ENCODE results near the gene TNS3. TPM values are rescaled to one million over a fixed set of nuclear protein-coding genes. Genes with fewer than 3 reads are reported as not detected.

The TNS3 gene
- total RNA-seq, 1 donor from 2014 or later, result 92.9 TPM

DNA sequence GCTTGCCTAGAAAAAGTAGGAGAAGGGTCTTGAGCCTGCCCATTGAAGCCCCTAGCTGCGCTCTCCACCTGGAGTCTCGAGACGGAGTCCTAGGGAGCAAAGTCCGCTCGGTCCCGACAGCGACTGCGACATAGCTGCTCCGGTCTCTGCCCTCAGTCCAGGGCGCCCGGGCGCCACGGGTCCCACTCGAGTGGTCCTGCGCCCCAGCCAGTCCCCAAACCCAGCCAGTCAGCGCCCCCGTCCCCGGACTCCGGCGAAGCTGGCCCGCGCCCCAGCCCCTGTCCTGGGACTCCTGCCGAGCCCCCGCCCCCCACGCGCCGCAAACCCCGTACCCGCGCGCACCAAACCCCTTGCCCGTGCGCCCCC lies 490 bp downstream of the TNS3 start:
- TF ChIP-seq, protein P1, sequence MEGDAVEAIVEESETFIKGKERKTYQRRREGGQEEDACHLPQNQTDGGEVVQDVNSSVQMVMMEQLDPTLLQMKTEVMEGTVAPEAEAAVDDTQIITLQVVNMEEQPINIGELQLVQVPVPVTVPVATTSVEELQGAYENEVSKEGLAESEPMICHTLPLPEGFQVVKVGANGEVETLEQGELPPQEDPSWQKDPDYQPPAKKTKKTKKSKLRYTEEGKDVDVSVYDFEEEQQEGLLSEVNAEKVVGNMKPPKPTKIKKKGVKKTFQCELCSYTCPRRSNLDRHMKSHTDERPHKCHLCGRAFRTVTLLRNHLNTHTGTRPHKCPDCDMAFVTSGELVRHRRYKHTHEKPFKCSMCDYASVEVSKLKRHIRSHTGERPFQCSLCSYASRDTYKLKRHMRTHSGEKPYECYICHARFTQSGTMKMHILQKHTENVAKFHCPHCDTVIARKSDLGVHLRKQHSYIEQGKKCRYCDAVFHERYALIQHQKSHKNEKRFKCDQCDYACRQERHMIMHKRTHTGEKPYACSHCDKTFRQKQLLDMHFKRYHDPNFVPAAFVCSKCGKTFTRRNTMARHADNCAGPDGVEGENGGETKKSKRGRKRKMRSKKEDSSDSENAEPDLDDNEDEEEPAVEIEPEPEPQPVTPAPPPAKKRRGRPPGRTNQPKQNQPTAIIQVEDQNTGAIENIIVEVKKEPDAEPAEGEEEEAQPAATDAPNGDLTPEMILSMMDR (IDR thresholded peaks at IDR 0.05; ENCODE audit: insufficient read depth, low read depth, low read length), result no peak
- no peak for TF ChIP-seq EZH2 (IDR thresholded peaks at IDR 0.05; ENCODE audit: insufficient read depth, low read length)
- H3K79me2 ChIP-seq (ENCODE audit: insufficient read depth, low read length), result peaks cover 46% of the 10 kb centered on the region
- Mint-ChIP-seq H3K27me3 (ENCODE audit: low read depth, unreplicated experiment) (no peaks in the 10 kb centered on the region), H3K9me3 (ENCODE audit: unreplicated experiment) (peaks cover 3% of the 10 kb centered on the region), H3K36me3 (ENCODE audit: low read depth, unreplicated experiment) (peaks cover 3% of the 10 kb centered on the region), H3K4me1 (ENCODE audit: low read depth, unreplicated experiment) (peaks cover 18% of the 10 kb centered on the region), H3K4me3 (ENCODE audit: unreplicated experiment) (peak overlapping the region; percentile 97), H3K27ac (ENCODE audit: unreplicated experiment) (no peak overlapping the region)
- H3K9me3 ChIP-seq (ENCODE audit: insufficient read depth, low read depth, low read length), result no peaks in the 10 kb centered on the region
- H2AFZ ChIP-seq (ENCODE audit: low read depth, low read length), result peak overlapping the region; percentile 70
- peak overlapping the region; percentile 75 for H3K27ac ChIP-seq (ENCODE audit: low read depth, low read length)
- peak overlapping the region; percentile 93 for H3K9ac ChIP-seq (ENCODE audit: low read length)
- DNase-seq (ENCODE audit: low read depth), result no peak
- H3K4me2 ChIP-seq (ENCODE audit: low read length), result peak overlapping the region; percentile 84
- peak overlapping the region; percentile 73 for H3K4me3 ChIP-seq (ENCODE audit: insufficient read depth, low read depth, low read length)
- H3K27me3 ChIP-seq (ENCODE audit: insufficient read depth, low read length), result no peaks in the 10 kb centered on the region
- no peak for FAIRE-seq
- peaks cover 23% of the 10 kb centered on the region for H3K4me1 ChIP-seq (ENCODE audit: insufficient read depth, low read length)
- H4K20me1 ChIP-seq (ENCODE audit: insufficient read depth, low read length), result no peaks in the 10 kb centered on the region
- no peaks in the 10 kb centered on the region for H3K36me3 ChIP-seq (ENCODE audit: insufficient read depth, low read length)

- FAIRE-seq (no peak), DNase-seq (ENCODE audit: low read depth) (no peak)
- peaks cover 21% of the 10 kb centered on the region for H3K4me1 Mint-ChIP-seq (ENCODE audit: low read depth, unreplicated experiment)
- peak overlapping the region; percentile 97 for H3K4me3 Mint-ChIP-seq (ENCODE audit: unreplicated experiment)
- H3K36me3 Mint-ChIP-seq (ENCODE audit: low read depth, unreplicated experiment), result peaks cover 3% of the 10 kb centered on the region
- H3K27ac Mint-ChIP-seq (ENCODE audit: unreplicated experiment), result peak overlapping the region; percentile 92
- Histone ChIP-seq H3K9me3 (ENCODE audit: insufficient read depth, low read depth, low read length) (no peaks in the 10 kb centered on the region), H2AFZ (ENCODE audit: low read depth, low read length) (no peak overlapping the region), H3K36me3 (ENCODE audit: insufficient read depth, low read length) (no peaks in the 10 kb centered on the region), H3K9ac (ENCODE audit: low read length) (peak overlapping the region; percentile 93), H3K27me3 (ENCODE audit: insufficient read depth, low read length) (no peaks in the 10 kb centered on the region), H3K79me2 (ENCODE audit: insufficient read depth, low read length) (peaks cover 52% of the 10 kb centered on the region), H3K4me3 (ENCODE audit: insufficient read depth, low read depth, low read length) (peak overlapping the region; percentile 73), H4K20me1 (ENCODE audit: insufficient read depth, low read length) (no peaks in the 10 kb centered on the region), H3K4me1 (ENCODE audit: insufficient read depth, low read length) (peaks cover 29% of the 10 kb centered on the region), H3K4me2 (ENCODE audit: low read length) (peak overlapping the region; percentile 84), H3K27ac (ENCODE audit: low read depth, low read length) (peak overlapping the region; percentile 75)
- H3K27me3 Mint-ChIP-seq (ENCODE audit: low read depth, unreplicated experiment), result no peaks in the 10 kb centered on the region
- TF ChIP-seq EZH2 (IDR thresholded peaks at IDR 0.05; ENCODE audit: insufficient read depth, low read length), result no peak
- TF ChIP-seq, protein P1 (IDR thresholded peaks at IDR 0.05; ENCODE audit: insufficient read depth, low read depth, low read length), result no peak
- H3K9me3 Mint-ChIP-seq (ENCODE audit: unreplicated experiment), result peaks cover 3% of the 10 kb centered on the region
Observed at GRCh38 chr7:47580811-47581331, 1.0 kb downstream of the TNS3 start.

GRCh38 chr7:47580175-47580706 lies 1.7 kb downstream of the TNS3 start:
- Mint-ChIP-seq H3K27me3 (ENCODE audit: low read depth, unreplicated experiment) (no peaks in the 10 kb centered on the region), H3K27ac (ENCODE audit: unreplicated experiment) (no peak overlapping the region), H3K36me3 (ENCODE audit: low read depth, unreplicated experiment) (peaks cover 3% of the 10 kb centered on the region), H3K4me1 (ENCODE audit: low read depth, unreplicated experiment) (peaks cover 23% of the 10 kb centered on the region), H3K9me3 (ENCODE audit: unreplicated experiment) (peaks cover under 1% of the 10 kb centered on the region), H3K4me3 (ENCODE audit: unreplicated experiment) (peak overlapping the region; percentile 97)
- no peak for DNase-seq (ENCODE audit: low read depth)
- Histone ChIP-seq H3K4me1 (ENCODE audit: insufficient read depth, low read length) (peaks cover 30% of the 10 kb centered on the region), H3K4me3 (ENCODE audit: insufficient read depth, low read depth, low read length) (peak overlapping the region; percentile 73), H2AFZ (ENCODE audit: low read depth, low read length) (no peak overlapping the region), H3K4me2 (ENCODE audit: low read length) (peak overlapping the region; percentile 84), H3K27me3 (ENCODE audit: insufficient read depth, low read length) (no peaks in the 10 kb centered on the region), H3K9ac (ENCODE audit: low read length) (peak overlapping the region; percentile 93), H3K9me3 (ENCODE audit: insufficient read depth, low read depth, low read length) (no peaks in the 10 kb centered on the region), H3K36me3 (ENCODE audit: insufficient read depth, low read length) (no peaks in the 10 kb centered on the region), H4K20me1 (ENCODE audit: insufficient read depth, low read length) (no peaks in the 10 kb centered on the region), H3K27ac (ENCODE audit: low read depth, low read length) (peak overlapping the region; percentile 75), H3K79me2 (ENCODE audit: insufficient read depth, low read length) (peaks cover 53% of the 10 kb centered on the region)
- FAIRE-seq, result no peak
- no peak for TF ChIP-seq EZH2 (IDR thresholded peaks at IDR 0.05; ENCODE audit: insufficient read depth, low read length)
- TF ChIP-seq, protein P1 (IDR thresholded peaks at IDR 0.05; ENCODE audit: insufficient read depth, low read depth, low read length), result no peak
